ENCODE results near the gene ADH7.
"Not testable (repeated sequence)": the region's sequence is repeated elsewhere in the genome, so short reads cannot be mapped to it uniquely, and the experiment has no call there.

The ADH7 gene

DNA sequence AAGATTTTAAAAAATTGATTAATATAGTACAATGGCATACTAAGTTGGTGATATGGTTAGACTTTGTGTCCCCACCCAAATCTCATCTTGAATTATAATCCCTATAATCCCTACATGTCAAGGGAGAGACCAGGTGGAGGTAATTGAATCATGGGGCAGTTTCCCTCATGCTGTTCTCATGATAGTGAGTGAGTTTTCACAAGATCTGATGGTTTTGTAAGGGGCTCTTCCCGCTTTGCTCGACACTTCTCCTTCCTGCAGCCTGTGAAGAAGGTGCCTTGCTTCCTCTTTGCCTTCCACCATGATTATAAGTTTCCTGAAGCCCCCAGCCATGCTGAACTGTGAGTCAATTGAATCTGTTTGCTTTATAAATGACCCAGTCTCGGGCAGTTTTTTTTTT, 20.2 kb downstream of the ADH7 start:
- DNase-seq = not testable (repeated sequence)

DNA sequence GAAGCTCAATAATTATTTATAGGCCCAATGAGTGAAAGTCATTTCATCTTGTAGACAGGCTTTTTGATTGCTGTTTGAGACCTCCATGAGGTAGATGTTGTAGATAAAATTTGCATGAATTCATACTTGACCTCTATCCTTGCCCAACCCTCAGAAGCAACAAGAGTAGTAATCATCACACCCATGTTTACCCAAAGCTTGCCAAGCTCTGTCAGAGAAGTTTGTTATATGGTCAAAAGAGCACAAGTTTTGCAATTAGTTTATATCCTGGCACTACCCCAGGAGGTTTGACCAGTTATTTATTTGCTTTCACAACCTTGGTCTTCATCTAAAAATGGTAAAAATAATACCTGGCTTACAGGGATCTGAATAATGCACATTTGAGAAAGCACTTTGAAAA, 20.7 kb downstream of the ADH7 start:
- DNase-seq = no peak

DNA sequence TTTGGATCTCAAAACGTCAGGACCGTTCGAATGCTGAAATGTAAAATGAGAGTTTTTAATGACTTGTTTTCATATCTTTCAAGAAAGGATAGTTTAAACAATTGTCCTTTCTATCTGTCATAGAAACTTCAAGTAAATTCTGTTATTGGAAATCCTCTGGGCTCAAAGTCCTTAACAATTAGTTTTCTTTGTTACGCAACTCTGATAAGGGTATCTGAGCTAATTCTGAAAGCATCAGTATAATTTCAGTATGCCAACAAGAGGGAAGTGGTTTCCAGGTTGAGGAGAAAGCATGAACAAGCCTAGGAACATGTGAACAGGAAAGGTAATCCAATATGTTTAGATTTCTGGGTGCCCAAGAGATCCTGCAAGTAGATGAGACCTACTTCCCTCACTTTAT, 22.0 kb downstream of the ADH7 start:
- no peak for DNase-seq

DNA sequence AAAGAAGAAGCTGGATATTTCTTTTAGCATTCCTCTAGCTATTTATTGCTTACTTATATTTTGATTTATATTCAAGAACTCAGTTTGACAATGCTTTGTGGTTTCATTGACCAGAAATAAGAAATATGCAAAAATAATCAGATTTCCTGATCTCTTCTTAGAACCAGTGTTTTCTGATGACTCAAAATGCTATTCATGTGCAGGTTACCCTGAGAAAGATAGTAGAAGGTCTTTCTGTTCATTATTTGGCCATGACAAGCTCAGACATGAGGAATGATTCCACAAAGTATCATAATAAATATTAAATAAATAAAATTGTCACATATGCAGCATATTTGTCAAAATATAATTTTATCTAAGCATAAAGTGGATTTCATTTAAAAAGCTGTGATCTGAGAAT, 24.1 kb downstream of the ADH7 start:
- DNase-seq = no peak

DNA sequence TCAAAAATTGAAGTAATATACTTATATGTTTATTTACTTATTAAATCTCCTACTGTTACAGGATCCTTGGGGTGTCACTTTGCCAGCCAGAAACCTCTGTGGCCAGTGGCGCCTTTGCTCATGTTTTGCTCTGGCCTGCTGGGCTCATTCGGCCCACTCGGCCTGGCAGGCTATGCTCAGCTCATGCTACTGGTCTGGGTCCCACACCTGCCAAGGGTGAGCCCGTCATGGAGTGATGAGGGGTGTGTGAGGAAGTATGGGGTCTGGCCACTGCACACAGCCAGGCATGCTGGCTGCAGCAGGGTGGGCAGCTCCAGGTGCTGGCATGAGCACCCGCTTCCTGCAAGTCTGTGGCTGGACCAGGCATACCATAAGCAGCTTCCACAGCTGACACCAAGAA, 25.1 kb downstream of the ADH7 start:
- no peak for DNase-seq

DNA sequence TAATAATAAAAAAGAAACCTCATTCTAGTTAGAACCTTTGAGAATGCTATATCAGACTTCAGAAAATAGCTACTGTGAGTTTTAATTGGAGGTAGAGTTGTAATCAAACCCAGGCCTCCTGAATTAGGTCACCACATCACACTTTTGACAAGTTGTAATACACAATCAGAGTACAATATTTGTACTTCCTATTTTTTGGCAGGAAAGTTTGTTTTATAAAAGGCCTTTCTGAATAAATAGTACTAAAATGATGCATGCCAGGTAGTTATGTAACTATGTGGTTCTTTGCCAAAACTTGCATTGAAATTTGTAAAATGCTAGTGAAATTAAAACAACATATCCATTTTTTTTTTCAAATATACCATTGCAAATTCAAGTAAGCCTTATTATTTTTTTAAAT, 26.8 kb downstream of the ADH7 start:
- no peak for DNase-seq

DNA sequence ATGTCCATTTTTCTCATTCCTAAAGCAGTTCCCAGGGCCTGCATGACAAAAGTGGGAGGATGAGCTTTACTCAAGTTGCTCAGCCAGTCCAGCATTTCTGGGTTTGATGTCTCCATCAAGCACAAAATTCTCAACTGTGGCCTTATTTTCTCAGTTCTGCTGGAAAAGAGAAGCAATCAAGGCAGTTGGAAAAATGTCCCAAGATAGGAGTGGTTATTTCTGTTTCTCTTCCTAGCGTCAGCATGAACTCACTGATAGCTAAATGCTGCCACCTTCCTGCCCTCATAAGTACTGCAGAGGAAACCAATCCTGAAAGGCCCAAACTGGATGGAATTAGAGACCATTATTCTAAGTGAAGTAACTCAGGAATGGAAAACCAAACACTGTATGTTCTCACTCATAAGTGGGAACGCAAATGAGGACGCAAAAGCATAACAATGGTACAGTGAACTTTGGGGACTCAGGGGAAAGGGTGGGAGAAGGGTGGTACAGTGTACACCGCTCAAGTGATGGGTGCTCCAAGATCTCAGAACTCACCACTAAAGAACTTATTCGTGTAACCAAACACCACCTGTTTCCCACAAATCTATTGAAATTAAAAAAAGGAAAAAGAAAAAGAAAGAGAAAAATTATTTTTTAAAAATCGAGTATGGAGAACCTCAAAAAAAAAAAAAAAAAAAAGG, 29.6 kb downstream of the ADH7 start:
- DNase-seq = peak; percentile 48

DNA sequence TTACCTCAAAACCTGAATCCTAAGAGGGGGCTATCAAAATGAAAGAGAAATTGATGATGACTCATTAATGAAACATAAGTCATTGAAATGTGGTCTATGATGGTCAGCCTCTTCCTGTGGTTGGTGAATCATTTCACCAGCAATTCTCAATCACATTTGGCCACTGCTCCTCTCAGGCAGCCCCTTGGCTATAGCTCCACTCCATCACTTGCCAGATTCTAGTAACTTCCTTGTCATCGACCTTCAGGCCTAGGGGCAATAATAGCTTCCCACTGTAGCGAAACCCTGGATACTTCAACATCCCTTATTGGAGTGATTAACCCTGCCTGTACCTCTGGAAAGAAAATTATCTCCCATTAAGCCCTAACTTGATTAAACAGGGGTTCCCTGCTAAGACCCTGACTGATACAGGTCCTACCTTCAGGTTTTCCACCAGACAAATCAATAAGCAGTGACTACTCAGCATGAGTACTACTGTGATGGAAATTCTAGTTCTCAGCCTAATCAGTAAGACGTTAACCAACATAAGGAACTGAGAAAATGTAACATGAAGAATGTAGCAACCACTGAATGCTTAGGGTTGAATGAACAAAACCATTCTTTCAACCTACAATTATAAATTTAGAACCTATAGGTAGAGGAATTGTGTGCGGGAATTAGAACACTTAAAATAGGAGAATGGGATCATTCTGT, 30.4 kb downstream of the ADH7 start:
- peak; percentile 80 for DNase-seq

DNA sequence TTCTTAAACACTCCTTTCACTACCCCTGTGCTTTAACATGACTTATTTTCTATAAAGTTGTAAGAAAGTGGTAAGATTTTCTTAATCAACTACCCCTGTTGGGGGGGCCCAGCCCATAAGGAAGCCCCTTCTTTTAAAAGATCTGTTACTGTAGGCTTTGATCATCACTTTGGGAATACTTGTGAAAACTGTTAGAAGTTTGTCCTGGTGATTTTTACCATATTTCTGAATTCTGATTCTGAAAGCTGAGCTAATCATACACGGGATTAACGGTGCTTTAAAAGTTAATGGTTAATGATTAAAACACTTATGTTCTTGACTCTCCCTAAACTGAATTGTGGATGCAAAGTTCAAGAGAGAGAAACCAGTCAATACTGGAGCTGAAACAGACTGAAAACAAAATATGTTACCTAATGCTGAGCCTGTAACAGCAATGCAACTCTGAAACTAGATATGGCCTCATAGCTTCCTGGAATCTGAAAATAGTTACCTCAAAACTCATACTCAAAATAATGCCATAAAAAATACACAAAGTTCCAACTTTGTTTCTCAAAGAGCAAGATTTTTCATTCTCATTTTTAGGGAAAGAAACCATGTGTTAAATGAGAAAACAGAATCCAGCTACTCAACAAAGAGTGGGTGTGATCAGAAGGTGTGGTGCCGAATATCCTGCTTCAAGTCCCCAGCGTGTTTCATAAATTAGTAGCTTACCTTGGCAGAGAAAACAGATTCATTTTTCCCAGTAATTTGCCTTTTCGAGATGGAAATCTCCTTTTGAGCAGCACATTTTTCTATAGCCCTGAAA, 31.6 kb downstream of the ADH7 start:
- DNase-seq = peak; percentile 1

DNA sequence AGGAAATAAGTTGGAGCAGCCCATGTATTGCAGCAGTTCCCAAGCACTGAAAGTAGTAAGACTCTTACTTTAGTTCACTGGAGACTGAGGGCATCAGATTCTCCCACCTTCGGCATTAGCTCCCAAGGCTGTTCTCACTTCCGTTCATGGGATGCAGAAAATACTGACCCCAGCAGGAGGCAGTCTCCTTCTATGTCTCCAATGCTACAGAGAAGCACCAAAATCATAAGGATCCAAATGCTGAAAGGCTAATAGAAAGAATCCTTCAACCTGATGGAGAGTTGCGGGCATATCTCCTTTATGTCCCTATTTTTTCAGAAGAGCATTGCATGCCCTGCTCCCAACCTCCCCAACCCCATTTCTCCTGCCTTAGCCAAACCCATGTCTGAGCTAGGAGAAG, 32.4 kb downstream of the ADH7 start:
- DNase-seq = no peak

DNA sequence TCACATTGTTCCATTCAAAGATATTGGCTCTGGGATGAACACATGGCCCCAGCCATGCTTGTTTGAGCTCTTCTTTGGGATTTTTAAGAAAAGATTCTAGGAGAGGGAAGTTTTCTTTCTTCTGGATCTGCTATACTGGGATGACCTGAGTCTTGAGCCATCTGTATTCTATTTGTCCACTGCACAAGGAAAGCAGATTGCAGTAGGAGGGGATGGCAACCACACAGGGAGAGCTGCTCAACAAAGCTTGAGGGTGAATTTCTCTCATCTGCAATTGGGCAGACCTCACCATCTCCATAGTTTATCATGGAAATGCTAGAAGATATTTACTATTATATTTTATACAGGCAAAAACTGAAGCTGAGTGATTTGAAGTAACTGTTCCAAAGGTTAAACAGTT, 34.3 kb downstream of the ADH7 start:
- DNase-seq = no peak

DNA sequence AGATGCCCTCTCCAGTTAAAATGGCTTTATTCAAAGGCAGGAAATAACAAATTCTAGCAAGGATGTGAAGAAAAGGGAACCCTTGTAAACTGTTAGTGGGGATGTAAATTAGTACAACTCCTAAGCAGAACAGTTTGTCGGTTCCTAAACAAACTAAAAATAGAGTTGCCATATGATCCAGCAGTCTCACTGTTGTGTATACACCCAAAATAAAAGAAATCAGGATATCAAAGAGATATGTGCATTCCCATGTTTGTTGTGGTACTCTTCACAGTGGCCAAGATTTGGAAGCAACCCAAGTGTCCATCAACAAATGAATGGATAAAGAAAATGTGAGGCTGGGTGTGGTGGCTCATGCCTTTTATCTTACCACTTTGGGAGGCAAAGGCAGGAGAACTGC, 36.1 kb downstream of the ADH7 start:
- DNase-seq = no peak

DNA sequence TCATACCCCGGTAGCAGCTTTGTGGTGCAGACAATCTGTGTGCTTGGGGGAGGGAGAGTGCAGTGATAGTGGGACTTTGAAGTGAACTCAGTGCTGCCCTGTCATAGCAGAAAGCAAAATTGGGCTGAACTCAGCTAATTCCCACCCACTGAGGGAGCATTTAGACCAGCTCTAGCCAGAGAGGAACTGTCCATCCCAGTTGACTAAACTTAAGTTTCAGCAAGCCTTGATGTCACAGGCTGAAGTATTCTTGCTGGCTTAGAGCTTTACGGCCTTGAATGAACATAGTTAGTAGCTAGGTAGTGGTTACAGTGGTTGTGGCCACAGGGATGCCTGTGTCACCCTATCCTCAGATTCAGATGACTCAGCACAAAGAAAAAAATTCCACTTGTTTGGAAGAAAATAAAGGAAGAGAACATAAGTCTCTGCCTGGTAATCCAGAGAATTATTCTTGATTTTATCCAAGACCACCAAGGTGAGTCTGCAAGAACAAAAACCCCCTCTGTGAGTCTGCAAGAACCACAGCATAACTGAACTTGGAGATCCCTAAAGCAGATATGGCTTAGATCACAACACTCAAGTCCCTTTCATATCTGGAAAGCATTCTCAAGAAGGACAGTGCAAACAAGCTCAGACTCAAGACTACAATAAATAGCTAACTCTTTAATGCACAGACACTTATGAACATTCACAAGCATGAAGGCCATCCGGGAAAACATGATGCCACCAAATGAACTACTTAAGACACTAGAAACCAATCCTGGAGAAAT, 39.4 kb downstream of the ADH7 start:
- peak; percentile 2 for DNase-seq

DNA sequence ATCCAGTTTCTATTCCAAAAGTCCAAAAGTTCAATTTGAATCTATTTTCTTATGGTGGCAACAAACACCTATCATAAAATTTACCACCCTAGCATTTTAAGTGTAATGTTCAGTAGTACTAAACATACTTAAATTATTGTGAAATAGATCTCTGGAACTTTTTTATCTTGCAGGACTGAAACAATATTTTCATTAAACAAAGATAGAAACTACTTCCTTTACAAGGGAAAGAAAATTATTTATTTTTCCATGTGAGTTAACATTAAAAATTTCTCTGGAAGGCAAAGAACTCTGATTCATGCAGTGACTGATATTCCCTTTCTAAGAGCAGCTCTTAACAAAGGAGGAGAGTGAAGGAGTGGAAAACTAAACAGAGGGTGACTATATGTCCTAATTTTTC, 40.2 kb downstream of the ADH7 start:
- peak; percentile 20 for DNase-seq

DNA sequence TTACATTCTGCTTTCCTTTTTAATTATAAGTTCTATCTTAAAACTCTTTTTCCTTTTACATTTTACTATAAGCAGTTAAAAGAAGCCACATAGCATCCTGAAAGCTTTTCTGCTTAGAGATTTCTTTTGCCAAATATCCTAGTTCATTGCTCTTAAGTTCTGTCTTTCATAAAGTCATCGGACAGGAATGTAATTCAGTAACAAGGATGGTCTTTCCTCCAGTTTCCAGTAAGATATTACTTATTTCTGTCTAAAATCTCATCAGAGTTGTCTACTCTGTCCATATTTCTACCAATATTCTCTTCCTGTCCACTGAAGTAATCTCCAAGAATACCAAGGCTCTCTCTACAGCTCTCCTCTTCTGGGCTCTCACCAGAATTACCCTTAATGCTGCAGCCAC, 45.1 kb downstream of the ADH7 start:
- peak; percentile 5 for DNase-seq

DNA sequence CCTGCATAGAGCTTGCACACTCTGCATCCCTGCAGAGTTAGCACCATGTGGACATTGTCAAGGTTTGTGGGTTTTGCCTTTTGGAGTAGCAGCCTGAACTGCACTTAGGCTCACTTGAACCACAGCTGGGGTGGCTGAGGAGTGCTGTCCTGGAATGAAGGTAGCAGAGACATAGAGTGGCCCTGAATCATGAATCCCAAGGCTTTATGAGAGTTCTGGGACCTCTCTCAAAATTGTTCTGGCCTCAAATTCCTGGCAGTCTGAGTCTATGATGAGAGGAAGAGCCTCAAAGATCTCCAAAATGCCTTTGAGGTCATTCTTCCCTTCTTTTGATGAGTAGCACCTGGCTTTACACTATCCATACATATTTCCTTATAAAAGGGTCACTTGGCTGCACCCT, 45.5 kb downstream of the ADH7 start:
- DNase-seq = peak; percentile 39

DNA sequence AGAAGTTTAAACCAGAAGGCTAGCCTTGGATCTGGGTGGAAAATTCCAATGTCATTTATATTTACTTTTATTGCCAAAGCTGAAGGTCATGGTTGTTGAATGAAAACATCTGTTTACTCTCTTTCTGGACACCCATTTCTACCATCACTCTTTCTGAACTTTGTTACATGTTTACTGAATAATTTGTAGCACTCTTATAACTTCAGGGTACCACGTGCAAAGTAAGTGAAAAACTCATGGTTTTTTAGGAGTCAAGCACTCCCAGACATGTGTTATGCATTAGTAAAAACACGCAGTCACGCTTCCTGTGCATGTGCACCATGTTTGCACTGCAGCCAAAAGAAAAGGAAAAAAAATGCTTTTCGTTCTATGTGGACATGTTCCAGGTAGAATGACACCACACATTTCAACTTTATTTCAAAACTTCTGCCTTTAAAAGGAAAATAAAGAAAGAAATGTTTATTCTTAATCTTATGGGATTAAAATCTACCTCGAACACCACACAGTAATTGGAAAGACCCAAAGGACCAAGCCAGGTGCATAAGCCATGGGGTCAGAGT, 51.2 kb downstream of the ADH7 start:
- DNase-seq = peak; percentile 50

DNA sequence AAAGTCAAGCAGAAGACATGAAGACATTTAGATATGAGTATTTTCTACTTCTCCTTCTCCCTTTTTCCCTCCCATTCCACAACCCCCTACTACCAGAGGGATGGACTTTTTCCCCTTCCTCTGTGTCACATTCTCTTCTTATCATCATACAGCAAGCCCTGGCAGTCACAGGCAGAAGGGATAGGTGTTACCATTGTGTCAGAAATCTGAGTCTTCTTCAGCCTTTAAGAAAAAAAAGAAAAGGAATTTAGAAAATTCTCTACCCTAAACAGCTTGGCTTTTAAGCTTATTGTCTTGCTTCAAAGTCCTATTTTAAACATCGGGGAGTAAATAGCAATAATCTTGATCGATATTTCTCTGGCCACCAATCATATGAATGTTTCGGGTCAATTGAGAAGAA, 51.7 kb downstream of the ADH7 start:
- no peak for DNase-seq

DNA sequence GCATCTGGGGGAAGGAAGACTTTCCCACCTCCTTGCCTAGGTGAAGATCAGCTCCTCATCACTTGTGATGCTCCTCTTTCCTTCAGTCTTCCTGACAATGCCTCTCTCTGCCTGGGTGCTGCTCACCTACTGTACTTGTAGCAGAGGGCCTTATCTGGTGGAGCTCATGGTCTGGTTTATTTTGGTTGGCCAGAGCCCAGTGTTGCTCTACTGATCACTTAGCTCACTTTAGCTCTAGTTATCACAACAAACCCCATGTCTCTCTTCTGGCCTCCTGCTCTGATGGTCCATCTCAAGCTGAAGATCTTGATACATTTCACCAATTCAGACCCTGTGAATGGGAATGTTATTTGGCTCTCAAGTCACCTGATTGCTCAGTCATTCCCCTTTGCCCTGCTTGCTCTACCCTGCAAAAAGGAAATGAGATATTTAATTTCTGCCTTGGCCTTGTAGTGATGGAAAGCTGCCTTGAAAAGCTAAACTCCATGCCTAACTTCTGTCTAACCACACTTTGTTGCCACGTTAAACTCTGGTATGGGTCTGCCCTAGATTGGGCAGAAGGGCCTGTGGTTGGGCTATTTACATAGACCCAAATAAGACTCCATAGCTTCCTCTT, 52.3 kb downstream of the ADH7 start:
- DNase-seq = no peak

DNA sequence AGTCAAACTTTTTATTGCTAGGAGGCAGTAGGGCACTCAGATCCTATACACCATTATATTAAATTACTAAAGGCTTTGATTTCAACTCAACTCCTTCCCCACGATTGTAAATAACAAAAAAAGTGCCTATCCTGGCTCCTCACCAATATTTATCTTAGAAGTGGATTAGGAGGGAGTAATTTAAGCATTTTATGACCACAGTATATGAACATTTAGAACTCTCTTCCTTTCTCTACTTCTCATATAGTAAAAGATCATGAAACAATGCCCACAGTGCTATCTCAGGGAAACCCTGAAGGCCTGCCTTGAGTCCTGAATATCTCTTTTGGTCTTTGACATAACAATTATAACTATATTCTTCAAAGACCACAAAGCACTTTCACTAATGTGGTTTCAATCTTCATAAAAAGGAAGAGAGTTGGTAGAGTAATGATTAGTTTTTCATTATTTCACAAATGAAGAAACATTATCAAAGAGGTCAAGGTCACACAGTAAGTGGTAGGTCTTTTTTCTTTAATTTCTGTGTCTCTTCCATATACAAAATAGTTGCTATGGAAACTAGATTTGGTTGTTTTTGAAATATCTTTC, 53.5 kb downstream of the ADH7 start:
- no peak for DNase-seq

DNA sequence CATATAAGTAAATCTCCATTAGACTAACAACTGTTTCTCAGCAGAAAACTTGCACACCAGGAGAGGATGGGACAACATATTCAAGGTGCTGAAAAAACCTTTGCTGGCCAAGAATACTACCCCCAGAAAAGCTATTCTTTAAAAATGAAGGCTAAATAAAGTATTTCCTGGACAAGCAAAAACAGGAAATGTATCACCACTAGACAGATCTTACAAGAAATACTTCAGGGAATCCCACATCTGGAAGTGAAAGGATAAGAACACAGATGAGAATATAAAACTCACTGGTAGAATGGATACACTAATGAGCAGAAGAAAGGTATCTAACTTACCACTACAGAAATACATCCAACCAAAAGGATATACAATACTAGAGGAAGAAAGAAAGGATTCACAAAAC, 55.6 kb downstream of the ADH7 start:
- peak; percentile 4 for DNase-seq

DNA sequence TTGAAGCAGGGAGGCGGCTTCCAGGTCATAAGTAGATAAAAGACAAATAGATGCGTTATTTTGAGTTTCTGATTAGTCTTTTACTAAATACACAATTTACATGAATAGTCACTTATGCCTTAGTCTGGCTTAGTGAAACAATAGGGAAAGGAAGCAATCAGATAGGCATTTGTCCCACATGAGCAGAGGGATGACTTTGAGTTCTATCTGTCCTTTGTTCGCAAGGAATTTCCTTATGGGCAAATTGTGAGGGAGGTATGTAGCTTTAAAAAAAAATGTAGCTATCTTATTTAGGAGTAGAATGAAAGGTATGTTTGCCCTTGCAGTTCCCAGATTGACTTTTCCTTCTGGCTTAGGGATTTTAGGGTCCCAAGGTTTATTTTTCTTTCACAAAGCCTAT, 56.3 kb downstream of the ADH7 start:
- DNase-seq = no peak
